GM12873 (cell line): ENCODE results near the gene FBXO11.

Experiments used
- CTCF ChIP-seq: IDR thresholded peaks from 2 replicates; pipeline ENCODE4 v1.5.1; 2012; ENCODE audit warnings: low read depth, mild to moderate bottlenecking, moderate library complexity, low read length, control low read depth; ENCODE audit not compliant: insufficient read depth; ENCODE audit errors: missing control alignments

The FBXO11 gene

GRCh38 chr2:47808614-47809013 is 97.7 kb downstream of the FBXO11 start:
- no peak for TF ChIP-seq CTCF

GRCh38 chr2:47805850-47806249 is 100.4 kb downstream of the FBXO11 start:
- TF ChIP-seq CTCF = no peak

- TF ChIP-seq CTCF = no peak
Observed at GRCh38 chr2:47803770-47804169, 102.5 kb downstream of the FBXO11 start.

GRCh38 chr2:47803363-47803762 is 102.9 kb downstream of the FBXO11 start:
- no peak for TF ChIP-seq CTCF

GRCh38 chr2:47801118-47801517 is 105.2 kb downstream of the FBXO11 start:
- TF ChIP-seq CTCF = no peak

- TF ChIP-seq CTCF = no peak
Observed at GRCh38 chr2:47799031-47799609, 107.2 kb downstream of the FBXO11 start.

GRCh38 chr2:47798631-47799030 is 107.7 kb downstream of the FBXO11 start:
- TF ChIP-seq CTCF = no peak

- no peak for TF ChIP-seq CTCF
Observed at GRCh38 chr2:47796090-47796697, 110.1 kb downstream of the FBXO11 start.
